HEK293T (cell line): ENCODE data around the gene HOXD9.

ENCODE experiments used
- CTCF ChIA-PET: fragments of 350-600 bp; formaldehyde crosslinking; extraction: SDS; loops from one replicate; lab custom pipeline; 2021; ENCODE audit warnings: antibody characterized with exemption, inconsistent platforms; lab: Yijun Ruan, JAX
- POLR2A ChIA-PET: fragments of 350-600 bp; formaldehyde crosslinking; extraction: SDS; loops from one replicate; lab custom pipeline; 2020; ENCODE audit warnings: antibody characterized with exemption, inconsistent platforms; lab: Yijun Ruan, JAX
- DNase-seq: peaks from one replicate; pipeline ENCODE4 v3.0.0; 2012; ENCODE audit warnings: mixed read lengths; ENCODE audit errors: extremely low spot score
- ARNT ChIP-seq: fragments of 450-650 bp; IDR thresholded peaks from 2 replicates; pipeline ENCODE4 v1.6.1; 2017; ENCODE audit warnings: mild to moderate bottlenecking
- BHLHE40 ChIP-seq: fragments of 450-650 bp; IDR thresholded peaks from 2 replicates; pipeline ENCODE4 v1.6.1; 2016; ENCODE audit warnings: mild to moderate bottlenecking, moderate library complexity, borderline replicate concordance
- CTBP1 ChIP-seq: fragments of 450-650 bp; IDR thresholded peaks from 2 replicates; pipeline ENCODE4 v1.6.1; 2016; ENCODE audit warnings: borderline replicate concordance
- ELF4 ChIP-seq: fragments of 450-650 bp; IDR thresholded peaks from 2 replicates; pipeline ENCODE4 v1.6.1; 2017; ENCODE audit warnings: antibody characterized with exemption
- FOXA1 ChIP-seq: fragments of 450-650 bp; IDR thresholded peaks from 2 replicates; pipeline ENCODE4 v1.6.1; 2016; ENCODE audit warnings: mild to moderate bottlenecking
- FOXK2 ChIP-seq: fragments of 450-650 bp; IDR thresholded peaks from 2 replicates; pipeline ENCODE4 v1.6.1; 2016; ENCODE audit warnings: mild to moderate bottlenecking
- FOXM1 ChIP-seq: fragments of 450-650 bp; IDR thresholded peaks from 2 replicates; pipeline ENCODE4 v1.6.1; 2017; ENCODE audit warnings: mild to moderate bottlenecking, borderline replicate concordance
- HDGF ChIP-seq: fragments of 450-650 bp; IDR thresholded peaks from 2 replicates; pipeline ENCODE4 v1.6.1; 2017; ENCODE audit warnings: antibody characterized with exemption, borderline replicate concordance
- L3MBTL2 ChIP-seq: fragments of 450-650 bp; conservative IDR thresholded peaks from 2 replicates; pipeline ENCODE4 v1.6.1; 2016; ENCODE audit warnings: mild to moderate bottlenecking
- LEF1 ChIP-seq: fragments of 450-650 bp; IDR thresholded peaks from 2 replicates; pipeline ENCODE4 v1.6.1; 2017; ENCODE audit warnings: mild to moderate bottlenecking, borderline replicate concordance
- NFRKB ChIP-seq: fragments of 450-650 bp; IDR thresholded peaks from 2 replicates; pipeline ENCODE4 v1.6.1; 2016; ENCODE audit warnings: mild to moderate bottlenecking, moderate library complexity
- PKNOX1 ChIP-seq: fragments of 450-650 bp; IDR thresholded peaks from 2 replicates; pipeline ENCODE4 v1.6.1; 2016
- SP1 ChIP-seq: fragments of 450-650 bp; IDR thresholded peaks from 2 replicates; pipeline ENCODE4 v1.6.1; 2017
- SUZ12 ChIP-seq: fragments of 450-650 bp; IDR thresholded peaks from 2 replicates; pipeline ENCODE4 v1.6.1; 2016; ENCODE audit warnings: mild to moderate bottlenecking
- TARDBP ChIP-seq: fragments of 450-650 bp; IDR thresholded peaks from 2 replicates; pipeline ENCODE4 v1.6.1; 2016
- ZNF384 ChIP-seq: fragments of 450-650 bp; IDR thresholded peaks from 2 replicates; pipeline ENCODE4 v1.6.1; 2016

Gene HOXD9

DNA sequence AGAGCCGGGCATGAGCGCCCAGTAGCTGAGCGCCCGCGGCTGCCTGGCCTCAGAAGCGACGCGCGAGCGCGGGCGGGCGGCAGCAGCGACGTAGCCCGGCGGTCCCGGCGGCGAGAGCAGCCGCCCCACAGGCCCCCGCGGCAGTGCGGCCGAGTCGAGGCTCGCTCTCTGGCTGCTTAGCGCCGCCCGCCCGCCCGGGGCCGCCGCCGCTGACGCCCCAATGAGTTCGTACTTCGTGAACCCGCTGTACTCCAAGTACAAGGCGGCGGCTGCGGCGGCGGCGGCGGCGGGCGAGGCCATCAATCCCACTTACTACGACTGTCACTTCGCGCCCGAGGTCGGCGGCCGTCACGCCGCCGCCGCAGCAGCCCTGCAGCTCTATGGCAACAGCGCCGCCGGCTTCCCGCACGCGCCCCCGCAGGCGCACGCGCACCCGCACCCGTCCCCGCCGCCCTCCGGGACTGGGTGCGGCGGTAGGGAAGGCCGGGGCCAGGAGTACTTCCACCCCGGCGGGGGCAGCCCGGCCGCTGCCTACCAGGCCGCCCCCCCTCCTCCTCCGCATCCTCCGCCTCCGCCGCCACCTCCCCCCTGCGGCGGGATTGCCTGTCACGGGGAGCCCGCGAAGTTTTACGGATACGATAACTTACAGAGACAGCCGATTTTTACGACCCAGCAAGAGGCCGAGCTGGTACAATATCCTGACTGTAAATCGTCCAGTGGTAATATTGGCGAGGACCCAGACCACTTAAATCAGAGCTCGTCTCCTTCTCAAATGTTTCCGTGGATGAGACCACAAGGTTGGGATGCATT, 7.8 kb downstream of the HOXD9 start:
- peak; percentile 59 for DNase-seq
- TF ChIP-seq NFRKB: no peak
- peak; percentile 90 for TF ChIP-seq CTBP1
- no peak for TF ChIP-seq SP1
- peak; percentile 90; the same call in 1 of the 2 replicates for TF ChIP-seq ZNF384
- no peak for TF ChIP-seq ELF4
- no peak for TF ChIP-seq SUZ12
- no peak for TF ChIP-seq TARDBP
- no peak for TF ChIP-seq L3MBTL2
- TF ChIP-seq BHLHE40: no peak
- no peak for TF ChIP-seq FOXK2
- no peak for TF ChIP-seq LEF1
- no peak for TF ChIP-seq HDGF
- TF ChIP-seq FOXA1: no peak
- peak; percentile 83; the same call in 1 of the 2 replicates for TF ChIP-seq FOXM1
- peak; percentile 94 for TF ChIP-seq PKNOX1
- peak; percentile 77 for TF ChIP-seq ARNT
- CTCF ChIA-PET: interaction anchor here (0.6 to 2.8 kb wide), 6 partner anchors 10 to 521 kb away, joined by 3 to 13 read pairs (median 4); no protein-coding TSS in a partner anchor
- POLR2A ChIA-PET: interaction anchor here (0.6 to 5.4 kb wide), 8 partner anchors 9 to 1002 kb away, joined by 3 to 35 read pairs (median 4); partner anchors contain the start of gene HOXD11

DNA sequence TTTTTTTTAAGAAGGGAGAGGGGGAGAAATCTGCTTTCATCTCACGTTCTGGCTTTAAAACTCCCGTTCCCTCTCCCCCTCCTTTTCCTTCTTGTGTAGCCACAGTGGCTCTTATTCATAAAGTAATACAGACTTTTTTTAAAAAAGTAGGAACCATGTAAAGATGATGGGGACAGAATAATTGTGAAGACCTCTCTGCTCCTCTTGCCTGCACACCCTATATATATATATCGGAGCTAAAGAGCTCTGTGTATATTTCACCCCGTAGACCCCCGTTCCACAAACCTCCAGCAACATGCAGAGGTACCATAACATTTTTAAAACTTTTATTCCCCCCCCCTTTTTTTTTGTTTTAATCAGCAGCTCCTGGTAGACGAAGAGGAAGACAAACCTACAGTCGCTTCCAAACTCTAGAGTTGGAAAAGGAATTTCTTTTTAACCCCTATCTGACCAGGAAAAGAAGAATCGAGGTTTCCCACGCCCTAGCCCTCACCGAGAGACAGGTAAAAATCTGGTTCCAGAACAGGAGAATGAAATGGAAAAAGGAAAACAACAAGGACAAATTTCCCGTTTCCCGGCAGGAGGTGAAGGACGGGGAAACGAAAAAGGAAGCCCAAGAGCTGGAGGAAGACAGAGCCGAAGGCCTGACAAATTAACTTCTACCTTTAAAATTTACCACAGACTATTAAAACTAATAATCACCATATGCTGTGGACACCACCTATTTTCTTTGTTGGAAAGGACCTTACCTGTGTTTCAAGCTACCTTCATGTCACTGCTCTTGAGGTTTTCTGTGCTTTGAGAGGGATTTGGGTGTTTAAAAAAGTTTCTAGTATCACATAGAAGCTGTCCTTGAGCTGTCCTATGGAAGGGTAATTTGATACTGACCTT, 8.7 kb downstream of the HOXD9 start:
- no peak for TF ChIP-seq SP1
- no peak for TF ChIP-seq CTBP1
- TF ChIP-seq ZNF384: no peak; the same call in none of the 2 replicates
- no peak for TF ChIP-seq FOXA1
- TF ChIP-seq L3MBTL2: no peak
- TF ChIP-seq FOXK2: no peak
- TF ChIP-seq SUZ12: no peak
- no peak for TF ChIP-seq ELF4
- POLR2A ChIA-PET: interaction anchor here (0.6 to 5.4 kb wide), 9 partner anchors 8 to 1001 kb away, joined by 3 to 35 read pairs (median 4); partner anchors contain the start of genes HOXD11 and HOXD13
- no peak for DNase-seq
- CTCF ChIA-PET: interaction anchor here (0.6 to 2.8 kb wide), 10 partner anchors 9 to 521 kb away, joined by 3 to 13 read pairs (median 4); no protein-coding TSS in a partner anchor

DNA sequence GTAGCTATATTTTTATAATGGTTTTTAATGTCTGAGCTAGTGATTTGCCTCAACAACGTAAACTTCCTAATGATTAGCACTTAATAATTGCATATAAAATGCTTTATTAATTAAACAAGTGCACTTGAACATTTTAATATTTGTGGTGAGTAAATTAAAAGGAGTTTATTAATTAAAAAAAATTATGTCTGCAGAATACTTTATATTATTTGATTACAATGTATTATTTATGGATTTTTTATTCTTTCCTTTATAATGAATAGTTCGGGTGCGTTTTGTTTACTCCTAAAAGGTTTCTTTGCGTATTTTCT, 9.3 kb downstream of the HOXD9 start:
- CTCF ChIA-PET: interaction anchor here (0.6 to 2.8 kb wide), 5 partner anchors 9 to 520 kb away, joined by 4 to 13 read pairs (median 6); no protein-coding TSS in a partner anchor
- TF ChIP-seq ELF4 (no peak), BHLHE40 (no peak), CTBP1 (no peak), TARDBP (no peak), FOXM1 (no peak), SP1 (no peak), FOXA1 (no peak)
- no peak for DNase-seq
- POLR2A ChIA-PET: interaction anchor here (1.3 to 5.4 kb wide), 3 partner anchors 26 to 39 kb away, joined by 4 to 35 read pairs (median 8); partner anchors contain the start of genes HOXD11 and HOXD13

DNA sequence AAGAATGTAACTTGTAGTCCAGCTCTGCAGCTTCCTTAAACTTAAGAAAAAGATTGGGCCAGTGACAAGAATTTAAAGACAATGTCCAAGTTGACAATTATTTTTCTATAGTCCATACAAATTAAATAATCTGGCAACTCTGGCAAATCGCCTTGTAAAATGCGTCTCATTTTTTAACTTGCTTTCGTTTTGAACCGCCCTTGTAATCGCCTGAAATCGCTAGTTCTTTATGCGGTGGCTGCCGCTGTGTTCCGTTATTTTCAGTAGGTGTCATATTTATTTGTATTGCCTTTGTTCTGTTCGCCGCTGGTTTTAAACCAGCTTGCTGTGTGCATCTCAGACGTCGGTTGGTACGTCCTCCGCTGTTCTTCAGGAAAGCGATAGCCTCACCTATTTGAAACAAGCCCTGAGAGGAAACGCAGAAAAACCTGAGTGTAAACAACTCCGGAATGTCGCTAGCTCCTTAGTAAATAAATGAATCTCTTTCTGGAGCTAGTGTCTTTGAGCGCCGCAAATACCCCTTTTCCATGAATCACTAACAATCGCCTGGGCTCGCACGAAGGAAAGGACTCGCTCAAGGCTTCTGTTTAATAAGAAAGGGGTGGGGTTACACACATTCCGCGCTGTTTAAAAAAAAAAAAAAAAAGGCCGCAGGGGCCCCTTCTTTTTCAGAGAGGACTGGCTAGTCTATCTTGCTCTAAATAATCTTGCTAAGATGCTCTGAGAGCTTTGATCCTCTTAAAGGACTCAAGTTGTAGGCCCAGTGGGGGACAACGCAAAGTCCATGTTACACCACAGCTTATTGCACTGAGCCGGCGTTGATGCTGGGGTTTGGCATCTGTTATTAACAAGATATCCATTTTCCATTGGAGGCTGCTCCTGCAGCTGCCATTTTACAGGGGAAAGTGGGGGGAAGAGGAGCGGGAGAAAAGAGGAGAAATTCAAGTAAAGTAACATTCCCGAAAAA, 10.0 kb downstream of the HOXD9 start:
- ChIA-PET CTCF (interaction anchor here (0.6 to 2.8 kb wide), 8 partner anchors 8 to 519 kb away, joined by 3 to 13 read pairs (median 4); no protein-coding TSS in a partner anchor), POLR2A (interaction anchor here (1.3 to 5.4 kb wide), 3 partner anchors 27 to 40 kb away, joined by 4 to 35 read pairs (median 8); partner anchors contain the start of genes HOXD11 and HOXD13)
- TF ChIP-seq ZNF384: peak; percentile 73
- no peak for TF ChIP-seq FOXA1
- DNase-seq: no peak

GRCh38 chr2:176133389-176133788, 10.9 kb downstream of the HOXD9 start:
- ChIA-PET CTCF (interaction anchor here (0.9 kb wide), 3 partner anchors 30 to 421 kb away, joined by 3 to 5 read pairs (median 3); no protein-coding TSS in a partner anchor), POLR2A (interaction anchor here (5.4 kb wide), 1 partner anchor 28 kb away, joined by 35 read pairs; the partner anchor contains the start of gene HOXD11)
- DNase-seq: no peak
- TF ChIP-seq L3MBTL2: no peak
- no peak for TF ChIP-seq SUZ12
- no peak for TF ChIP-seq FOXM1
- no peak for TF ChIP-seq LEF1
- no peak for TF ChIP-seq SP1

DNA sequence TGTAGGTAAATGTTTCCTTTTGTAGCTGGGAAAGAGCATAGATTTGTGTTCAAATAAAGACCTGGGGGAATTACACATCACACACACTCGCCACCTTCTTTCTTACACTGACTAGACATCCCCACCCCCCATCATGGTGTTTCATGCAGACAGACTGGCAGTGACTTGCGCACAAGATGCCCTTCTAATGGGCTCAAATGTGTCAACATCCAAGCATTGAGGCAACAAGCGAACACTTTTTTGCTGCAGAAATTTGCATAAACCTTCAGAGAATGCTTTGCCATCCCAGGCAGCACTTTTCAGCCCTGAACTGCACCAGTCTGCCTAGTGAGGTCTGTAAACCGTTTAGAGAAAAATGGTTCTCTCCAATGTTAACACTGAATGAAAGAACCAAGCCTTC, 11.5 kb downstream of the HOXD9 start:
- no peak for TF ChIP-seq CTBP1
- no peak for TF ChIP-seq ZNF384
- TF ChIP-seq SP1: no peak
- no peak for TF ChIP-seq SUZ12
- no peak for TF ChIP-seq TARDBP
- no peak for TF ChIP-seq FOXK2
- no peak for TF ChIP-seq HDGF
- TF ChIP-seq FOXA1: no peak
- no peak for TF ChIP-seq PKNOX1
- TF ChIP-seq ELF4: no peak
- TF ChIP-seq NFRKB: no peak
- no peak for TF ChIP-seq BHLHE40
- TF ChIP-seq LEF1: no peak
- ChIA-PET POLR2A (interaction anchor here (5.4 kb wide), 1 partner anchor 28 kb away, joined by 35 read pairs; the partner anchor contains the start of gene HOXD11), CTCF (interaction anchor here (0.9 kb wide), 1 partner anchor 420 kb away, joined by 3 read pairs; no protein-coding TSS in a partner anchor)
- DNase-seq: no peak
